LHCN-M2 (cell line): ENCODE data around the gene DIPK1C. TPM values are rescaled to one million over a fixed set of nuclear protein-coding genes. Genes with fewer than 3 reads are reported as not detected.

ENCODE experiments used
- DNase-seq: peaks from one replicate; pipeline ENCODE4 v3.0.0-alpha.2; 2012; ENCODE audit warnings: low read depth
- total RNA-seq: library from RNA; depleted of rRNA; stranded (reverse); fragments of >200 nt; gene quantifications from 2 replicates; pipeline ENCODE4 v1.2.3, GENCODE V29; 2014

DIPK1C gene
- total RNA-seq, 1 experiment from 2014 or later, result not detected

- DNase-seq, result no peak
Observed at GRCh38 chr18:74453016-74453566, 4.0 kb downstream of the DIPK1C start.

DNA sequence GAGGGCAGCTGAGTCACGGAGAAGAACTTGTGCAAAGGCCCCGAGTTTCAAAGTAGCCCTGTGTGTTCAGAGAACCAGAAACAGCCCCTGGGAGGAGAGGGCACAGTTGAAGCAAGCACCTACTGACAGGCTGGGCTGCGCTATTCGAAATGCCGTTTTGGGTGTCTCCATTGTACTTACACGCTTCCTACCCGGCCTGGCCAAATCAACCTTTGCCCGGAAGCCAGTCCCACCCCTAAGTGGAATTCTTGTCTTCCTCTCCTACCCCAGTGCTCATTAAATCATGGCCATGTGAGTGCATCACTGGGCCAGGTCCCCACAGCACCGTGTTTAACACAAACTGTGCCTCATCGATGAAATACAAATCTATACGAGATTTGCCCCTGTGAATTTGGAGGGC, 6.0 kb downstream of the DIPK1C start:
- DNase-seq, result no peak

DNA sequence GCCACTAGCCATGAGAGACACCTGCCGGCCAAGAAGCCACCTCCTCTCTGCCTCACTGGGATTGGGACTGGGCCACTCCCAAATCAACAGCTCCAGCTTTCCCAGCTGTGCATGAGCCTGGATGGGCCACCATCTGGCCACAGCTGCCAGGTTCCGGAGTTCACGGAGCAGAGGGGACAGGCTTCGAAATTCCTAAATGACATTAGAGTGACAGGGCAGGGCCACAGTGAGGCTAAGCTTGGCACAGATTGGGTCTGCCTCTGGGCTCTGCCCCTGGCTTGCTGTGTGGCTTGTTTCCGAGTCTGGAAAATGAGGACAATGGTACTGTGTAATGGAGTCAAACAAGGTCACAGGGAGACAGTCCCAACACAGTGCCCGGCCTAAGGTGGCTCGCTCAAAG, 6.5 kb downstream of the DIPK1C start:
- no peak for DNase-seq

DNA sequence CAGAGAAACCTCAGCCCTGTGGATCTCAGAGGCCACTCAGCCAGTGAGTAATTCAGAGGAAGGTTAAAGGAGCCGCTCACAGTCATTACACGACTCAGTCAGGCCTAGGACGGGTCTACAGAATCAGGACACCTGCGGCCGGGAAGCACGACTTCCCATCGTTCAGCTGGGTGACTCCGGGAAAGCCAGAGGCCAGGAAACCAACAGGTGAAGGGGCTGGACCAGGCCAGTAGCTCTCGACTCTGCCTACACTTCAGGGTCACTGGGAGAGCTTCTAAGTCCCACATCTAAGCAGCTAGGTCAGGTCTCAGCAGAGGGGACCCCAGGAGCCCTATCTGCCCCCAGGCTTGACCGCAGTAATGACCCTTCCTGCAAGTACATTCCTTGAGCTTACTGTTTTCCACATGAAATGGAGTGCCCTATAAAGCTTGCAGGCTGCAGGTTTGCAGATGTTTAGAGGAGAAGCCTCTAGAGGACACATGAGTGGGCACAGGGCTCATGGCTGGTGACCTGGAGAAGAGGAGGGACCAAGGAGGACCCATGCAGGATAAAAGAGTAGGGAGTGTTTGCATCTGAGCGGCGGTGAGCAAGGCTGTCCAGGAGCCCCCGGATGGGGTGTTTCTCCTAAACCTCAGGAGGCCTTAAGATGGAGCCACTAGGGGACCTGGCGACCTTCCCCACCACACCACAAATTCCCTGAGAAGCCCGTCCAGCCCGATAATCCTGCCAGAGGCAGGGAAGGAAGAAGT, 9.5 kb downstream of the DIPK1C start:
- no peak for DNase-seq

GRCh38 chr18:74446631-74447403, 10.3 kb downstream of the DIPK1C start:
- DNase-seq, result no peak

DNA sequence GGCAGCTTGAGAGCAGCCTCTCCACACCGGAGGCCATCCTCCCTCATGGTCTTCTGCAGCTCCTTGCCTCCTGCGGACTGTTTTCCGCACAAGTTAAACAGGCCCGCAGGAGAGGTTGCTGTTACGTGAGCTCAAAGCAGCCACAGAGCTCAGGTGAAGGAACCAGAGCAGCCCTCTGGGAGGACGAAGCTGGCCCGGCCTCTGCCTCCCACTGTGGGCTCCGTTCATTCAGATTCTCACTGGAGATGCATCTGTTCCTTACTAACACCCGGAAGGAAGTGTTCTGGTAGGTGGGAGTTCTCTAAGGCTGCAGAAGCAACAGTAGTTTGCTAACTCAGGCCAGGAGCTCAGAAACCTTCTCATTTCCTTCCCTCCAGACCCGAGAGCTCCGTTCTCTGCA, 10.9 kb downstream of the DIPK1C start:
- no peak for DNase-seq

DNA sequence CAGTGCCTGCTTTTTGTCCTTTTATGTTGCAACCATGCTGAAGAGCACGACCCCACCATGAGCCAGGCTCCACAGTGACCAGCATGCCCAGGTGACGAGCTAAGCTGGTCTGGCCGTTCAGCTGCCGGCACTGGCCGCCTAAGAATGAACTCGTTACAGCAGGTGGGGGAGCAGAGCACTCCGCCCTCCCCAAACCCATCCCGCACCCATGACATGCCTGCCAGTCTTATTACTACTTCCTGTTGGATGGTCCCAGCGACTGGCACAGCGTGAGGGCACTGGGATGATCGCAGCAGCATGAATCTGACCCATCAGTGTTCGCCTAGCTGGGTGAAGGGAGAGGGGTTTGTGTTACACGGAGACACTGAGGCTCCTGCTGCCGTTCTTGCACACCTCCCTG, 11.5 kb downstream of the DIPK1C start:
- DNase-seq, result no peak

GRCh38 chr18:74444104-74444503, 13.0 kb downstream of the DIPK1C start:
- DNase-seq, result no peak

- no peak for DNase-seq
Observed at GRCh38 chr18:74440808-74441427, 16.2 kb downstream of the DIPK1C start.

DNA sequence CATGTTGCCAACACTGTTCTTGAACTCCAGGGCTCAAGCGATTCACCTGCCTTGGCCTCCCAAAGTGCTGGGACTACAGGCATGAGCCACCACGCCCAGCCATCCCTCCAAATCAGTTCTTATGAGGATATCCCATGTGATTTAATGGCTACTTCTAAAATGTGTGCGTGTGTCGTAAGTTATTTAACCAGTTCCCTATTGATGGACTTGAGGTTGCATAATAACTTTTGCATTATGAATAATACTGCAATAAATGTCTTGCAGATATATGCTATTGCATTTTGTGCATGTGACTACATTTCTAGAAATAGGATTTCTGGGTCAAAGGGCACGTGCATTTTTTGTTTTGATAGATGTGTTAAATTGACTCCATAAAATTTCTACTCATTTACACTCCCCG, 19.0 kb downstream of the DIPK1C start:
- DNase-seq, result no peak

DNA sequence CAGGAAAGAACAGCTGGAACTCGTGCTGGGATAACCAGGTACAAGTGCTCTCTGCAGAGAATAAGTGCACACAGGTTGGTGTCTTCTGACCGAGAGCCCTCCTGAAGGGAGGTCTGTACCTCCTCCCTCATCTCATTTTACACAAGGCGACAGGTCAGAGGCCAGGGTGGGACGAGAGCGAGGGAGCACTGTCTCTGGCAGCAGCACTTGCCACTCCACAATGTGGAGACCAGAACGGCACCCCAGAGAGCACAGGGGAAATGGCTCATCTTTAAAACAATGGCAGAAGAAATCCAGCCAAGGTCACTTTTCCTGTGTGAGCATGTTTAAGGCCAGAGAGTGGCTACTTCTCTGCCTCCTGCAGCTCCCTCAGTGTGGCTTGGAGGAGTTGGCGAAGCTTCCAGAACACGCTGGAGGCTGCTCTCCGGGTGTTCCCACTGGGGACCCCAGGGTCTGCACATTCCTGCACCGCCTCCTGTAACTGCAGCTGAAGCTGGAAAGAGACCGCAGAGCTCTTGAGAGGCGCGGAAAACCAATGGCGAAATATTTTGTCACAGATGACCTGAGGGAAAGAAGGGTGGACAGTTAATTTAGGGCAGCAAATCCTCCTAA, 20.8 kb downstream of the DIPK1C start:
- DNase-seq, result no peak

DNA sequence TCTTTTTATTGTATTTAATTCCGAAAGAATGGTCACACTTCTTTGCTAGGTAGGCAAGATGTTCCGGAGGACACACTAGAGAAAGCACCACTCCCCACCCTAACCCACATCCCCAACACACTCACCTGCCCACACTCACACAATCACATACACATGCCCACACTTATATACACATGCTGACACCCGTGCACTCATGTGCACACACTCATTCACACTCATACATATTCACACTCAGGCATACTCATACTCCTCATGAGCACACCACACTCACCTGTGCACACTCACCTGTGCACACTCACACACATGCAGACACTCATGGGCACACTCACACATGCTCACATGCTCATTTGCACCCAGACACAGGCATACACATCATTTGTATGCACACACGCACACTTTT, 21.4 kb downstream of the DIPK1C start:
- DNase-seq, result no peak

GRCh38 chr18:74434466-74434865, 22.6 kb downstream of the DIPK1C start:
- DNase-seq, result no peak

DNA sequence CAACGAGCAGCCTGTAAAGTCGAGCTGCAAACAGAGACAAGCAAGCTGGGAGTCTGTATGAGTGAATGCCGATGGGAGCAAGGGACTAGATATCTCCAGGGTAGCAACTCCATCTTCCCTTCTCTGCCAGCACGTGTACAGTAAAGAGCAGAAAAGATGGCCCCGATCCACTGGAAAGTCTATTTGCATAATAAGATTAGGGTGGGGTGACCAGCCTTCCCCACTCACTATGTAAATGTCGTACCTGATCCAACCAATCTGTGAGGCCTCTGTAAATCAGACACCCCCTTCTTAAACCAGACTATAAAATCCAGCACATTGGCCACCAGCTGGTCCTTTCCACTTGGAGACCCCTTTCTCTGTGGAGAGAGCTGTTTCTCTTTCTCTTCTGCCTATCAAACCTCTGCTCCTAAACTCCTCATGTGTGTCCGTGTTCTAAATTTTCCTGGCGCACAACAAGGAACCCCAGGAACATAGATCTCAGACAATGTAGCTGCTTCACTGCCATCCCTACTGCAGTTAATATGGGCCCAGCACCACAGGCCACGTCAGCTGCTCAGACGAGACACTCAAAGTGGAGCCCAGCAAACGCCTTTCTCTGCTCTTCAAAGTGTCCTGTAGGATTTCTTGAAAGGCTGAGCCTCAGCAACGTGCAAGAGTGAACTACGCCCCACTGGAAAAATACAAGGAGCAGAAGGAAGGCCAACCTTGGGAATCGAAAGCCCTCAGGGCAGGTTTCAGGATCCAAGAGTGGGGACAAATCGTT, 26.1 kb downstream of the DIPK1C start:
- no peak for DNase-seq

GRCh38 chr18:74430231-74430630, 26.9 kb downstream of the DIPK1C start:
- DNase-seq, result no peak

DNA sequence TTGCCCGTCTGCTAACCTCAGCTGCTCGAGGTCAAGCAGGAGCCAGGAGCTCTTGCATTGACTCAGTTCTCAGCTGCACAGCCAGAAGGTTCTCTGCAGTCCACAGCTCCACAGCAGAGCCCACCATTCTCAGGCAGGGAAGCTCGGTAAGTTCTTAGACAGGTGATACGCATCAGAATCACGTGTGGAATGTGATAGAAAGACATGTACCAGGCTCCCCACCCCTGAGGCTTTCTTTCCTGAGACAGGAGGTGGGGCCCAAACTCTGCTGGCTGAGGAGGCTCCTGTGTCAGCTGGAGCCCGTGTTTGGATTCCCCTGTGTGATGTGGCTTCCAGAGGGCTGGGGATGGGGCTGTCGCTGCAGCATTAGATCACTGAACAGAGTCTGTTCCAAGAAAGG, 28.0 kb downstream of the DIPK1C start:
- DNase-seq, result no peak

DNA sequence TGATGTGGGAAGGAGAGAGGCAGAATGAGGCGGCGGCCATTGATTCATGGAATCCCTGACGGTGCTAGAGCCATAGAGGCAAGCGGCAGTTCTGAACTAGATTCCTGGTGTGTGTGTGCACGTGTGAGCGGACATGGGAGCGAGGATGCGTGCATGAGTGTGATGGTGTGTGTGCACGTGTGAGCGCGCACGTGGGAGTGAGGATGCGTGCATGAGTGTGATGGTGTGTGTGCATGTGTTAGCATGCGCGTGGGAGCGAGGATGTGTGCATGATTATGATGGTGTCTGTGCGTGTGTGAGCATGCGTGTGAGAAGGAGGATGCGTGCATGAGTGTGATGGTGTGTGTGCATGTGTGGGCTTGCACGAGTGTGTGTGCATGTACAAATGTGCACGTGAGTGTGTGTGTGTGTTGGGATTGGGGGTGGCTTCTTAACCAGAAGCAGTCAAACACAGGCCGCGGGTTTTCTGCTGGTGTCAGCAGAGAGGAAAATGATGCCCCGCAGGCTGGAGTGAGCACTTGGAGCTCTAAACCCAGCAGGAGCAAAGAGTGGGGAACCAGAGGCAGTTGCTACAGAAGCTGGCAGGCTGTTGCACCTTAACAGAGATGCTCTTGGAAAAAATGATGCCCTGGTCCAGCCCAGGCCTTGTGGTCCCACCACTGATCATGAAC, 29.5 kb downstream of the DIPK1C start:
- no peak for DNase-seq

DNA sequence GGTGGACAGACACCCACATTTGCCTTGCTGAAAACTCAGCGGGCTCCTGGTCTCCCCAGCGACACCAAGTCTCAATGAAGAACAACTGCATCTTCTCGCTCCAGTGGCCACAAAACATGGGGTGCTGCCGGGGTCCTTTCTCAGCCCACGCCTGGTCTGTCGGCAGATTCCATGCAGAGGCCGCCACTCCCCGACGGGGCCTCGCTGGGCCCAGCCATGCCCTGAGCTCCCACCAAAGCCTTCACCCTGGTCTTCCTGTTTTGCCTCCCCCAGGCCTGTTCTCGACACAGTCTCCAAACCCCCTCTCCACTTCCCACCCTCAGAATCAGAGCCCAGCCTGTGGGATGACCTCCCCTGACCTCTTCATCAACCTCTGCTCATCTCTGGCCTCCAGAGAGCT, 31.2 kb downstream of the DIPK1C start:
- DNase-seq, result no peak

DNA sequence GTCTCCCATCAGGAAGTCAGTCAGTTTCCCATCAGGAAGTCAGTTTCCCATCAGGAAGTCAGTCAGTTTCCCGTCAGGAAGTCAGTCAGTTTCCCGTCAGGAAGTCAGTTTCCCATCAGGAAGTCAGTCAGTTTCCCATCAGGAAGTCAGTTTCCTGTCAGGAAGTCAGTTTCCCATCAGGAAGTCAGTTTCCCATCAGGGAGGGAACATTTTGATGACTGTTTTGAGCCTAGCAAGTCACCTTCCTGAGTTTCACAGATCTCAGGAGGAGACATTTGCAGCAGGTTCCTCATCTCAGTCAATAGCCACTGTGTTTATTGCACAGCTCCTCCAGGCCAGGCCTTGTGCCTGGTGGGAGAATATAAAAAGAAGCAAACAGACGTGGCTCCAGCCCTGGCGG, 31.9 kb downstream of the DIPK1C start:
- no peak for DNase-seq

DNA sequence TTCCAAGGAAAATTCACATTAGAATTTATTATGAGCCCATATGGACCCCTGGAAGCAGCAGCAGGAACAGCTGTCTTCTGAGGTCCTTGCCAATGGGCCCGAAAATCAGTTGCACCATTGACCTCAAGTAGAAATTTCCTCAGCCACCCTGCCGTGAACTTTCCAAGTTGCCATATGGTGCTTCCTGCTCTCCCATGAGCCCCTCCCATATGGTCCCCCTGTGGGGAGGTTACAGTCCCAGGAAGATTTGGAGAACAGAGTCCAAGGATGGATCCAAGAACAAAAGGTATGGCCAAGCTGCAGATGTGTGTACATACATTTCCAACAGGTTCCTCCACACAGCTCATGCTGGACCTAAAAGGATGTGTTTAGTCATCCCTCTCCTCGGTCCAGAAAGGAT, 34.6 kb downstream of the DIPK1C start:
- no peak for DNase-seq

DNA sequence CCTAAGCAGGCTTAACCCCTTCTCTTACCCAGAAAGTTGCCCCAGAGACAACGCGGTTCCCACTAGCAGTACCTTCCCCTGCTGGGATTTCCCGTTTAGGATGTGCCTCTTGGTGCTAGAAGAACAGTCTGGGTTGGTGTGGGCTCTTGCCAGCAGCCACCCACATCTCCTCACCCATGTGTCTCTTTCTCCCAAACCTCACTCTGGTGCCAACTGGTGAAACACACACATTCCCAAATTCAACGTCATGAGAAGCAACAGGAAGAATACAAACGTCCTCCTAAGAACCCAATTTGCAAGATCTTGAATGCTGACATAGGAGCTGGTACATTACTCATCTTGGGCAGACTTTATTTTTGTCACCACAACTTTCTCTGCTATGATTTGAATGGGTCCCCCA, 36.2 kb downstream of the DIPK1C start:
- DNase-seq, result no peak
